ENCODE results near the gene SPACA9. TPM values are rescaled to one million over a fixed set of nuclear protein-coding genes. Genes with fewer than 3 reads are reported as not detected.

SPACA9 gene
- total RNA-seq, 1 donor from 2014 or later, result 5.0 TPM

GRCh38 chr9:132901858-132902831, 23.4 kb downstream of the SPACA9 start:
- peak; percentile 98 for TF ChIP-seq CTCF (IDR thresholded peaks at IDR 0.05; ENCODE audit: partially characterized antibody, unreplicated experiment)
- peaks cover 9% of the 10 kb centered on the region for H3K4me1 Mint-ChIP-seq (ENCODE audit: low read depth, unreplicated experiment)
- peak; percentile 85 for DNase-seq
- peaks cover 3% of the 10 kb centered on the region for H3K27me3 Mint-ChIP-seq (ENCODE audit: unreplicated experiment)
- H3K4me3 Mint-ChIP-seq (ENCODE audit: unreplicated experiment), result no peak overlapping the region
- no peaks in the 10 kb centered on the region for H3K36me3 Mint-ChIP-seq (ENCODE audit: unreplicated experiment)
- peaks cover 3% of the 10 kb centered on the region for H3K9me3 Mint-ChIP-seq (ENCODE audit: unreplicated experiment)
- H3K27ac Mint-ChIP-seq (ENCODE audit: unreplicated experiment), result no peak overlapping the region

- no peaks in the 10 kb centered on the region for H3K36me3 Mint-ChIP-seq (ENCODE audit: unreplicated experiment)
- H3K27ac Mint-ChIP-seq (ENCODE audit: unreplicated experiment), result no peak overlapping the region
- H3K4me1 Mint-ChIP-seq (ENCODE audit: low read depth, unreplicated experiment), result peaks cover 2% of the 10 kb centered on the region
- no peak overlapping the region for H3K4me3 Mint-ChIP-seq (ENCODE audit: unreplicated experiment)
- no peak for DNase-seq
- TF ChIP-seq CTCF (IDR thresholded peaks at IDR 0.05; ENCODE audit: partially characterized antibody, unreplicated experiment), result no peak
- peaks cover 3% of the 10 kb centered on the region for H3K27me3 Mint-ChIP-seq (ENCODE audit: unreplicated experiment)
- H3K9me3 Mint-ChIP-seq (ENCODE audit: unreplicated experiment), result no peaks in the 10 kb centered on the region
Measured at GRCh38 chr9:132903574-132904492, 25.1 kb downstream of the SPACA9 start.

- DNase-seq, result no peak
- Mint-ChIP-seq H3K4me1 (ENCODE audit: low read depth, unreplicated experiment) (no peaks in the 10 kb centered on the region), H3K36me3 (ENCODE audit: unreplicated experiment) (no peaks in the 10 kb centered on the region), H3K4me3 (ENCODE audit: unreplicated experiment) (no peak overlapping the region), H3K9me3 (ENCODE audit: unreplicated experiment) (no peaks in the 10 kb centered on the region), H3K27ac (ENCODE audit: unreplicated experiment) (no peak overlapping the region), H3K27me3 (ENCODE audit: unreplicated experiment) (peaks cover 3% of the 10 kb centered on the region)
- no peak for TF ChIP-seq CTCF (IDR thresholded peaks at IDR 0.05; ENCODE audit: partially characterized antibody, unreplicated experiment)
Measured at GRCh38 chr9:132905726-132906125, 27.0 kb downstream of the SPACA9 start.

GRCh38 chr9:132908635-132909034, 29.9 kb downstream of the SPACA9 start:
- Mint-ChIP-seq H3K4me1 (ENCODE audit: low read depth, unreplicated experiment) (no peaks in the 10 kb centered on the region), H3K36me3 (ENCODE audit: unreplicated experiment) (no peaks in the 10 kb centered on the region), H3K9me3 (ENCODE audit: unreplicated experiment) (no peaks in the 10 kb centered on the region), H3K27ac (ENCODE audit: unreplicated experiment) (no peak overlapping the region), H3K27me3 (ENCODE audit: unreplicated experiment) (peaks cover 3% of the 10 kb centered on the region), H3K4me3 (ENCODE audit: unreplicated experiment) (no peak overlapping the region)
- no peak for DNase-seq
- TF ChIP-seq CTCF (IDR thresholded peaks at IDR 0.05; ENCODE audit: partially characterized antibody, unreplicated experiment), result no peak

Data from glutamatergic neuron (in vitro differentiated cells).